ENCODE results near the gene ENTREP3. TPM values are rescaled to one million over a fixed set of nuclear protein-coding genes. Genes with fewer than 3 reads are reported as not detected.

Gene ENTREP3
- total and polyA plus RNA-seq, 11 donors = 5.1 to 24.4 (median 12.8) TPM

- Histone ChIP-seq H3K4me1 (peaks cover 0 to 29% (median 17%) of the 10 kb centered on the region in 12 donors), H3K27ac (peak overlapping the region in 9 of 12 donors; percentile 16 to 69 (median 53)), H3K36me3 (no peaks in the 10 kb centered on the region), H3K27me3 (no peaks in the 10 kb centered on the region), H3K9me3 (no peaks in the 10 kb centered on the region), H3K4me3 (peak overlapping the region; percentile 33 to 82 (median 70))
- no peak for TF ChIP-seq POLR2A (IDR thresholded peaks at IDR 0.05)
- peak in 4 of 12 donors; percentile 11 to 18 (median 15) for TF ChIP-seq CTCF (IDR thresholded peaks at IDR 0.05)
- DNase-seq (peak in 4 of 5 donors; percentile 53 to 66 (median 55)), ATAC-seq (peak in 2 of 4 donors; percentile 5 to 15)
- intact Hi-C loops (cut with DNase I) = loop anchor here in 8 of 10 donors (1.0 to 5.0 kb wide), 5 partner anchors 27 to 45 kb away; partner anchors contain the start of genes RUSC1 (in 6 of the 8) and FDPS (in 4 of the 8)
- WGBS, 4 donors = 1 to 2% (median 1%) methylated on average over 13 to 29 of the region's 29 CpGs
These were observed 22.8 kb upstream of the ENTREP3 start for GRCh38 chr1:155277902-155278688.

- no peaks in the 10 kb centered on the region for H3K27me3 ChIP-seq
- peak; percentile 89 to 94 (median 92) for ATAC-seq
These were observed 22.0 kb upstream of the ENTREP3 start, which contains the start of gene HCN3 for GRCh38 chr1:155277070-155277901. Gene HCN3 (plus strand): TSS chr1:155277463. CDS start chr1:155277591, 128 bp downstream.

More at GRCh38 chr1:155277070-155277901, 22.0 kb upstream of the ENTREP3 start, which contains the start of gene HCN3:
- no peaks in the 10 kb centered on the region for H3K36me3 ChIP-seq
- intact Hi-C loops (cut with DNase I) = loop anchor here in 8 of 10 donors (1.0 to 5.0 kb wide), 4 partner anchors 31 to 46 kb away; partner anchors contain the start of genes RUSC1 (in 6 of the 8) and FDPS (in 4 of the 8)
- 0 to 1% (median 1%) methylated on average over 40 to 68 of the region's 68 CpGs for WGBS, 4 donors
- DNase-seq = peak; percentile 98 to 99 (median 98)
- peaks cover 4 to 31% (median 21%) of the 10 kb centered on the region in 12 donors for H3K4me1 ChIP-seq
- H3K27ac ChIP-seq = peak within 1 kb of the TSS; percentile 16 to 69 (median 52)
- peak within 1 kb of the TSS; percentile 33 to 82 (median 70) for H3K4me3 ChIP-seq
- TF ChIP-seq CTCF (IDR thresholded peaks at IDR 0.05) (peak; percentile 58 to 98 (median 86)), POLR2A (IDR thresholded peaks at IDR 0.05) (peak in 1 of 2 donors; percentile 25)
- no peaks in the 10 kb centered on the region for H3K9me3 ChIP-seq

Data from heart left ventricle (tissue), 16 donors.